K562 (cell line): ENCODE results near the gene CHCHD10. TPM values are rescaled to one million over a fixed set of nuclear protein-coding genes. Genes with fewer than 3 reads are reported as not detected.

Source experiments
- CTCF ChIP-seq, 3 experiments: IDR thresholded peaks in 2 of 3; conservative IDR thresholded peaks in 1 of 3; 2 replicates each; pipeline ENCODE4 v1.5.1; 2011 to 2012; ENCODE audit warnings: low read length in 3 of 3, mild to moderate bottlenecking in 3 of 3, control low read depth in 2 of 3, improper control_type of control experiment in 1 of 3, inconsistent platforms in 1 of 3, low read depth in 1 of 3, mixed read lengths in 1 of 3, moderate library complexity in 1 of 3; ENCODE audit not compliant: insufficient read depth in 2 of 3
- ERF ChIP-seq: fragments of 450-650 bp; formaldehyde crosslinking; IDR thresholded peaks from 2 replicates; pipeline ENCODE4 v1.4.0; 2020; ENCODE audit warnings: mild to moderate bottlenecking, mixed read lengths
- ESRRA ChIP-seq: fragments of 450-650 bp; IDR thresholded peaks from 2 replicates; pipeline ENCODE4 v1.6.1; 2014; ENCODE audit warnings: low read depth, mild to moderate bottlenecking, moderate library complexity, borderline replicate concordance
- JUNB ChIP-seq: fragments of 450-650 bp; formaldehyde crosslinking; conservative IDR thresholded peaks from 2 replicates; pipeline ENCODE4 v1.4.0; 2020; ENCODE audit warnings: mild to moderate bottlenecking
- NFXL1 ChIP-seq: fragments of 450-650 bp; formaldehyde crosslinking; IDR thresholded peaks from 2 replicates; pipeline ENCODE4 v1.4.0; 2021; ENCODE audit warnings: mild to moderate bottlenecking
- RBM14 ChIP-seq: fragments of 200-400 bp; formaldehyde crosslinking; IDR thresholded peaks from 2 replicates; pipeline ENCODE4 v1.6.1; 2018; ENCODE audit warnings: low read depth, mild to moderate bottlenecking, low read length, moderate library complexity, borderline replicate concordance; ENCODE audit not compliant: insufficient read depth
- SETDB1 ChIP-seq: IDR thresholded peaks from one replicate; pipeline ENCODE4 v1.6.1; 2012; ENCODE audit warnings: low read length, control low read depth, inconsistent platforms
- TFAP4 ChIP-seq: sonication (generic); formaldehyde crosslinking; IDR thresholded peaks from 2 replicates; pipeline ENCODE4 v1.8.0; 2022; ENCODE audit warnings: missing genetic modification reagents, mild to moderate bottlenecking, moderate library complexity, borderline replicate concordance
- ZNF12 ChIP-seq: sonication (generic); formaldehyde crosslinking; IDR thresholded peaks from 2 replicates; pipeline ENCODE4 v1.4.0; 2020; ENCODE audit warnings: mild to moderate bottlenecking, missing genetic modification reagents
- polyA plus RNA-seq, 8 experiments: library from polyadenylated mRNA; depleted of rRNA in 4 of 8; stranded (reverse) in 5 of 8; unstranded in 3 of 8; fragments of >200 nt; fragmentation: Nextera tagmentation in 2 of 8; fragmentation: Illumina TruSeq in 1 of 8; extraction: Ambion mirVana in 2 of 8; extraction: Trizol in 1 of 8; gene quantifications; 2 replicates each; pipeline versions ENCODE4 v1.2.1 to v1.2.3, GENCODE V29; 2011 to 2014; ENCODE audit warnings: inconsistent platforms in 1 of 8, missing spikeins in 1 of 8
- total RNA-seq, 7 experiments: library from RNA; depleted of rRNA in 6 of 7; stranded (reverse); fragments of >200 nt in 6 of 7; fragmentation: Illumina TruSeq in 2 of 7; extraction: Trizol in 2 of 7; gene quantifications; 2 replicates each; pipeline versions ENCODE4 v1.2.1 to v1.2.3, GENCODE V29; 2011 to 2021; ENCODE audit warnings: low replicate concordance in 1 of 7
- TF ChIP-seq, protein P1 (sequence below): fragments of 450-650 bp; IDR thresholded peaks from 2 replicates; pipeline ENCODE4 v1.6.1; 2016; ENCODE audit warnings: mild to moderate bottlenecking, moderate library complexity
- TF ChIP-seq, protein P2 (sequence below), 3 experiments: fragments of 200-800 bp in 1 of 3; sonication (Bioruptor generic) in 1 of 3; sonication (generic) in 1 of 3; formaldehyde crosslinking in 1 of 3; IDR thresholded peaks; 2 replicates each; pipeline versions ENCODE4 v1.6.1 to v1.8.0; 2016 to 2022; ENCODE audit warnings: mild to moderate bottlenecking in 2 of 3, missing compliant biosample characterization in 2 of 3, missing genetic modification characterization in 2 of 3, missing genetic modification reagents in 1 of 3

The CHCHD10 gene
- total and polyA plus RNA-seq, 9 of the 15 experiments (the other 6 are each of a cell fraction or from before 2014, with no cell fraction given), result 15.2 to 292 (median 102) TPM

- TF ChIP-seq CTCF (IDR thresholded peaks at IDR 0.05 in 2 of 3, conservative IDR thresholded peaks at IDR 0.05 in 1 of 3; ENCODE audit: insufficient read depth in 2 of 3, low read depth in 1 of 3, low read length in 3 of 3) (peak; percentile 35 to 49 (median 43); a peak in 4 of 6 replicates), SETDB1 (no peak), TFAP4 (CRISPR knock-in tag) (peak; percentile 41), ESRRA (no peak), ZNF12 (CRISPR knock-in tag) (no peak), JUNB (CRISPR knock-in tag) (no peak), ERF (no peak), RBM14 (no peak), NFXL1 (CRISPR knock-in tag) (no peak)
- TF ChIP-seq, protein P1, sequence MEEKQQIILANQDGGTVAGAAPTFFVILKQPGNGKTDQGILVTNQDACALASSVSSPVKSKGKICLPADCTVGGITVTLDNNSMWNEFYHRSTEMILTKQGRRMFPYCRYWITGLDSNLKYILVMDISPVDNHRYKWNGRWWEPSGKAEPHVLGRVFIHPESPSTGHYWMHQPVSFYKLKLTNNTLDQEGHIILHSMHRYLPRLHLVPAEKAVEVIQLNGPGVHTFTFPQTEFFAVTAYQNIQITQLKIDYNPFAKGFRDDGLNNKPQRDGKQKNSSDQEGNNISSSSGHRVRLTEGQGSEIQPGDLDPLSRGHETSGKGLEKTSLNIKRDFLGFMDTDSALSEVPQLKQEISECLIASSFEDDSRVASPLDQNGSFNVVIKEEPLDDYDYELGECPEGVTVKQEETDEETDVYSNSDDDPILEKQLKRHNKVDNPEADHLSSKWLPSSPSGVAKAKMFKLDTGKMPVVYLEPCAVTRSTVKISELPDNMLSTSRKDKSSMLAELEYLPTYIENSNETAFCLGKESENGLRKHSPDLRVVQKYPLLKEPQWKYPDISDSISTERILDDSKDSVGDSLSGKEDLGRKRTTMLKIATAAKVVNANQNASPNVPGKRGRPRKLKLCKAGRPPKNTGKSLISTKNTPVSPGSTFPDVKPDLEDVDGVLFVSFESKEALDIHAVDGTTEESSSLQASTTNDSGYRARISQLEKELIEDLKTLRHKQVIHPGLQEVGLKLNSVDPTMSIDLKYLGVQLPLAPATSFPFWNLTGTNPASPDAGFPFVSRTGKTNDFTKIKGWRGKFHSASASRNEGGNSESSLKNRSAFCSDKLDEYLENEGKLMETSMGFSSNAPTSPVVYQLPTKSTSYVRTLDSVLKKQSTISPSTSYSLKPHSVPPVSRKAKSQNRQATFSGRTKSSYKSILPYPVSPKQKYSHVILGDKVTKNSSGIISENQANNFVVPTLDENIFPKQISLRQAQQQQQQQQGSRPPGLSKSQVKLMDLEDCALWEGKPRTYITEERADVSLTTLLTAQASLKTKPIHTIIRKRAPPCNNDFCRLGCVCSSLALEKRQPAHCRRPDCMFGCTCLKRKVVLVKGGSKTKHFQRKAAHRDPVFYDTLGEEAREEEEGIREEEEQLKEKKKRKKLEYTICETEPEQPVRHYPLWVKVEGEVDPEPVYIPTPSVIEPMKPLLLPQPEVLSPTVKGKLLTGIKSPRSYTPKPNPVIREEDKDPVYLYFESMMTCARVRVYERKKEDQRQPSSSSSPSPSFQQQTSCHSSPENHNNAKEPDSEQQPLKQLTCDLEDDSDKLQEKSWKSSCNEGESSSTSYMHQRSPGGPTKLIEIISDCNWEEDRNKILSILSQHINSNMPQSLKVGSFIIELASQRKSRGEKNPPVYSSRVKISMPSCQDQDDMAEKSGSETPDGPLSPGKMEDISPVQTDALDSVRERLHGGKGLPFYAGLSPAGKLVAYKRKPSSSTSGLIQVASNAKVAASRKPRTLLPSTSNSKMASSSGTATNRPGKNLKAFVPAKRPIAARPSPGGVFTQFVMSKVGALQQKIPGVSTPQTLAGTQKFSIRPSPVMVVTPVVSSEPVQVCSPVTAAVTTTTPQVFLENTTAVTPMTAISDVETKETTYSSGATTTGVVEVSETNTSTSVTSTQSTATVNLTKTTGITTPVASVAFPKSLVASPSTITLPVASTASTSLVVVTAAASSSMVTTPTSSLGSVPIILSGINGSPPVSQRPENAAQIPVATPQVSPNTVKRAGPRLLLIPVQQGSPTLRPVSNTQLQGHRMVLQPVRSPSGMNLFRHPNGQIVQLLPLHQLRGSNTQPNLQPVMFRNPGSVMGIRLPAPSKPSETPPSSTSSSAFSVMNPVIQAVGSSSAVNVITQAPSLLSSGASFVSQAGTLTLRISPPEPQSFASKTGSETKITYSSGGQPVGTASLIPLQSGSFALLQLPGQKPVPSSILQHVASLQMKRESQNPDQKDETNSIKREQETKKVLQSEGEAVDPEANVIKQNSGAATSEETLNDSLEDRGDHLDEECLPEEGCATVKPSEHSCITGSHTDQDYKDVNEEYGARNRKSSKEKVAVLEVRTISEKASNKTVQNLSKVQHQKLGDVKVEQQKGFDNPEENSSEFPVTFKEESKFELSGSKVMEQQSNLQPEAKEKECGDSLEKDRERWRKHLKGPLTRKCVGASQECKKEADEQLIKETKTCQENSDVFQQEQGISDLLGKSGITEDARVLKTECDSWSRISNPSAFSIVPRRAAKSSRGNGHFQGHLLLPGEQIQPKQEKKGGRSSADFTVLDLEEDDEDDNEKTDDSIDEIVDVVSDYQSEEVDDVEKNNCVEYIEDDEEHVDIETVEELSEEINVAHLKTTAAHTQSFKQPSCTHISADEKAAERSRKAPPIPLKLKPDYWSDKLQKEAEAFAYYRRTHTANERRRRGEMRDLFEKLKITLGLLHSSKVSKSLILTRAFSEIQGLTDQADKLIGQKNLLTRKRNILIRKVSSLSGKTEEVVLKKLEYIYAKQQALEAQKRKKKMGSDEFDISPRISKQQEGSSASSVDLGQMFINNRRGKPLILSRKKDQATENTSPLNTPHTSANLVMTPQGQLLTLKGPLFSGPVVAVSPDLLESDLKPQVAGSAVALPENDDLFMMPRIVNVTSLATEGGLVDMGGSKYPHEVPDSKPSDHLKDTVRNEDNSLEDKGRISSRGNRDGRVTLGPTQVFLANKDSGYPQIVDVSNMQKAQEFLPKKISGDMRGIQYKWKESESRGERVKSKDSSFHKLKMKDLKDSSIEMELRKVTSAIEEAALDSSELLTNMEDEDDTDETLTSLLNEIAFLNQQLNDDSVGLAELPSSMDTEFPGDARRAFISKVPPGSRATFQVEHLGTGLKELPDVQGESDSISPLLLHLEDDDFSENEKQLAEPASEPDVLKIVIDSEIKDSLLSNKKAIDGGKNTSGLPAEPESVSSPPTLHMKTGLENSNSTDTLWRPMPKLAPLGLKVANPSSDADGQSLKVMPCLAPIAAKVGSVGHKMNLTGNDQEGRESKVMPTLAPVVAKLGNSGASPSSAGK, result peak; percentile 71; the same call in 1 of the 2 replicates
- TF ChIP-seq, protein P2, sequence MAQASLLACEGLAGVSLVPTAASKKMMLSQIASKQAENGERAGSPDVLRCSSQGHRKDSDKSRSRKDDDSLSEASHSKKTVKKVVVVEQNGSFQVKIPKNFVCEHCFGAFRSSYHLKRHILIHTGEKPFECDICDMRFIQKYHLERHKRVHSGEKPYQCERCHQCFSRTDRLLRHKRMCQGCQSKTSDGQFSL (CRISPR knock-in tag; IDR thresholded peaks at IDR 0.05), result no peak
- TF ChIP-seq, protein P2 (tag; IDR thresholded peaks at IDR 0.05), result no peak
Observed at GRCh38 chr22:23750714-23751440, 16.9 kb downstream of the CHCHD10 start, which contains the start of gene ZNF70 (continued).
